PC-9 (cell line): ENCODE results near the gene FAM163A. TPM values are rescaled to one million over a fixed set of nuclear protein-coding genes. Genes with fewer than 3 reads are reported as not detected.

Source experiments
- BruUV-seq: library from RNA; stranded (reverse); fragments of 400-500 nt; replicated peaks from 2 replicates; lab custom pipeline; 2021; lab: Mats Ljungman, UMichigan
- CTCF ChIA-PET: fragments of 300-600 bp; sonication (Branson Sonifier 250); formaldehyde crosslinking; loops from one replicate; lab custom pipeline; 2022; ENCODE audit warnings: antibody characterized with exemption; lab: Charles Lee
- POLR2A ChIA-PET: fragments of 300-600 bp; sonication (Branson Sonifier 250); formaldehyde crosslinking; loops from one replicate; lab custom pipeline; 2022; ENCODE audit warnings: antibody characterized with exemption; ENCODE audit not compliant: unreplicated experiment; lab: Charles Lee
- DNase-seq, 2 experiments: peaks; one replicate each; pipeline versions ENCODE4 v3.0.0 to v3.0.0-alpha.2; 2015 to 2022; ENCODE audit warnings: mixed read lengths in 1 of 2
- H2AFZ ChIP-seq: fragments of 200-600 bp; sonication (generic); 2 replicates; pipeline ENCODE4 v1.8.1; 2017; ENCODE audit warnings: antibody characterized with exemption
- H3F3A ChIP-seq: fragments of 200-600 bp; sonication (generic); 2 replicates; pipeline ENCODE4 v1.8.1; 2017; ENCODE audit warnings: antibody characterized with exemption, mild to moderate bottlenecking, low read depth; ENCODE audit not compliant: insufficient read depth
- H3K27ac ChIP-seq: fragments of 200-600 bp; sonication (generic); 2 replicates; pipeline ENCODE4 v1.6.1; 2016; ENCODE audit warnings: mixed run types
- H3K27me3 ChIP-seq: fragments of 200-600 bp; sonication (generic); 2 replicates; pipeline ENCODE4 v1.6.1; 2016; ENCODE audit warnings: low read depth, mixed run types; ENCODE audit not compliant: insufficient read depth
- H3K36me3 ChIP-seq: fragments of 200-600 bp; sonication (generic); 2 replicates; pipeline ENCODE4 v1.6.1; 2016; ENCODE audit warnings: low read depth, mixed run types
- H3K4me1 ChIP-seq: fragments of 200-600 bp; sonication (generic); replicated peaks from 2 replicates; pipeline ENCODE4 v1.6.1; 2016; ENCODE audit warnings: mixed run types; ENCODE audit not compliant: insufficient read depth
- H3K4me2 ChIP-seq: fragments of 200-600 bp; sonication (generic); 2 replicates; pipeline ENCODE4 v1.6.1; 2017; ENCODE audit warnings: mixed run types
- H3K4me3 ChIP-seq: fragments of 200-600 bp; sonication (generic); 2 replicates; pipeline ENCODE4 v1.6.1; 2016; ENCODE audit warnings: mixed run types
- H3K79me2 ChIP-seq: fragments of 200-600 bp; sonication (generic); 2 replicates; pipeline ENCODE4 v1.6.1; 2017; ENCODE audit warnings: low read depth, mixed run types
- H3K9me2 ChIP-seq: fragments of 200-600 bp; sonication (generic); 2 replicates; pipeline ENCODE4 v1.8.1; 2017; ENCODE audit warnings: mild to moderate bottlenecking; ENCODE audit not compliant: insufficient read depth
- H3K9me3 ChIP-seq: fragments of 200-600 bp; sonication (generic); 2 replicates; pipeline ENCODE4 v1.8.1; 2016; ENCODE audit warnings: low read depth; ENCODE audit not compliant: insufficient read depth
- H4K20me1 ChIP-seq: fragments of 200-600 bp; sonication (generic); 2 replicates; pipeline ENCODE4 v1.8.1; 2017; ENCODE audit not compliant: insufficient read depth
- EZH2 ChIP-seq: fragments of 200-600 bp; sonication (generic); IDR thresholded peaks from 2 replicates; pipeline ENCODE4 v1.8.0; 2017; ENCODE audit warnings: antibody characterized with exemption, low read depth
- intact Hi-C: fragments of 100-400 bp; cut with micrococcal nuclease; formaldehyde crosslinking; loops from one replicate; pipeline ENCODE4 v1.10.0; 2022; ENCODE audit not compliant: unreplicated experiment
- total RNA-seq: library from RNA; stranded (reverse); gene quantifications from 2 replicates; pipeline ENCODE4 v1.2.3, GENCODE V29; 2021
- TF ChIP-seq, protein P1 (sequence below): fragments of 200-600 bp; sonication (generic); conservative IDR thresholded peaks from 2 replicates; pipeline ENCODE4 v1.6.1; 2017; ENCODE audit warnings: mixed run types, antibody characterized with exemption, mild to moderate bottlenecking, moderate library complexity

FAM163A gene
- total RNA-seq, 1 experiment from 2014 or later, result not detected

DNA sequence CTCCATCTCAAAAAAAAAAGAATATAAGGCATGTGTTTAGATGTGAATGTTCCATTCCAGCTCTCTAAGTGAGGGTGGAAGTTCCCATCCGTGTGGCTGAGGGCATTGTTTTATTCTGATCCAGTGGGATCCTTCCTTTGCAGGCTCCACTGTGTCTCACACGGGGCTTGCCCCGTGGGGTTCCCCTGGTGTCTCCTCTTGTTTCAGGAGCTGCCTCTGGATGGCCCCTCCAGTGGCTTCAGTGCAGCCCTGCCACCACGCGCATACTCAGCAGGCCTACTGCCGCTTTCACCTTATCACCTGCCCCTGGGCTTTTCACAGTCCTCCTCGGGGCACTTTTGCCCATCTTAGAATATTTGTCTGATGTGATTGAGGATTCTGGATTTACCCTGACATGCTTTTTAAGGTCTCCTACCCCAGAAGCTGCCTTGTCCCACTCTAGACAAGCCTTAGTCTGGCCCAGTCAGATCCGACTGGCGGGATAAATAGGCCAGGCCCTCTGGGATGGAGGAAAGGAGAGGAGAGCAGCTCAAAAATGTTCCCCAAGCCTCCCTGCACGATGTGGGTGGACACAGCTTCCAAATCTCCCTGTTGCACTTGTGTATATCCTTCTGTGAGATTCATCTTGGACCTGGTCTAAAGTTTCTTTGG lies 55.2 kb downstream of the FAM163A start:
- TF ChIP-seq, protein P1, sequence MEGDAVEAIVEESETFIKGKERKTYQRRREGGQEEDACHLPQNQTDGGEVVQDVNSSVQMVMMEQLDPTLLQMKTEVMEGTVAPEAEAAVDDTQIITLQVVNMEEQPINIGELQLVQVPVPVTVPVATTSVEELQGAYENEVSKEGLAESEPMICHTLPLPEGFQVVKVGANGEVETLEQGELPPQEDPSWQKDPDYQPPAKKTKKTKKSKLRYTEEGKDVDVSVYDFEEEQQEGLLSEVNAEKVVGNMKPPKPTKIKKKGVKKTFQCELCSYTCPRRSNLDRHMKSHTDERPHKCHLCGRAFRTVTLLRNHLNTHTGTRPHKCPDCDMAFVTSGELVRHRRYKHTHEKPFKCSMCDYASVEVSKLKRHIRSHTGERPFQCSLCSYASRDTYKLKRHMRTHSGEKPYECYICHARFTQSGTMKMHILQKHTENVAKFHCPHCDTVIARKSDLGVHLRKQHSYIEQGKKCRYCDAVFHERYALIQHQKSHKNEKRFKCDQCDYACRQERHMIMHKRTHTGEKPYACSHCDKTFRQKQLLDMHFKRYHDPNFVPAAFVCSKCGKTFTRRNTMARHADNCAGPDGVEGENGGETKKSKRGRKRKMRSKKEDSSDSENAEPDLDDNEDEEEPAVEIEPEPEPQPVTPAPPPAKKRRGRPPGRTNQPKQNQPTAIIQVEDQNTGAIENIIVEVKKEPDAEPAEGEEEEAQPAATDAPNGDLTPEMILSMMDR, result no peak
- no peak for TF ChIP-seq EZH2
- intact Hi-C loops, result no loop called here
- Histone ChIP-seq H3K27me3 (peaks cover 18% of the 10 kb centered on the region; the same call in 1 of the 2 replicates), H3K36me3 (no peaks in the 10 kb centered on the region), H3K9me2 (no peaks in the 10 kb centered on the region), H3K4me2 (no peak overlapping the region), H3K4me1 (no peaks in the 10 kb centered on the region), H3K79me2 (no peaks in the 10 kb centered on the region), H3K4me3 (no peak overlapping the region), H3K9me3 (no peaks in the 10 kb centered on the region), H3F3A (no peaks in the 10 kb centered on the region), H4K20me1 (no peaks in the 10 kb centered on the region), H2AFZ (no peak overlapping the region), H3K27ac (no peak overlapping the region)
- BruUV-seq, result no TSS peak
- no peak for DNase-seq
- ChIA-PET CTCF (interaction anchor here (1.2 kb wide), 1 partner anchor 16 kb away, joined by 3 read pairs; no protein-coding TSS in a partner anchor), POLR2A (no interaction called here)

DNA sequence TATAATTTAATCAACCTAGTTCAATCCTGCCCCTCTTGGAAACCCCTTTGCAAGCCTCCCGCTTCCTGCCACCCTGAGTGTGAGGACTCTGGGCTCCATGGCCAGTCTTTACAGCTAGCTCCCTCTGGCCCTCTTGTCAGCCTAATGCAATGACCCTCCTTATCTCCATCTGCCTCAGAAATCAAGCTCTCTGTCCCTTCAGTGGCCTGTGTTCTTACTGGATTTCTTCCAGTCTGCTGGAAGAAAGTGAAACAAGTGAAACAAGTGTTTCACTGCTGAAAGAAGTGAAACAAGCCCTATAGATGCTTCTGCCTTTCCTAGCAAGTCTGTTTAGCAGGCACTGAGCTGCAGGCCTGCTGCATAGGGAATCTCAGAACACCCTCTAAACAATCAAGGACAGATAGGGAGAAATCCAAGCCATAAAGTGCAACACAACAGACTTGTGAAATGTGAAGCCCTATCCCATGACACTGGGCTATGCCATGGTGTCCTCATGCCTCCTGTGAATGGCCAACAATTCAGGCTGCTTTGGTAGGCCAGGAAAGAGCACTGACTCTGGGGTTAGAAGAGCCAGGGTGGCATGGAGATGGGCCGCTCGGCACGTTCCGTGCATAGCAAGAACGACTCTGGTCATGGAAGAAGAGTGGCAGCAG lies 55.9 kb downstream of the FAM163A start:
- no TSS peak for BruUV-seq
- no peak overlapping the region for H3K4me2 ChIP-seq
- H3K27me3 ChIP-seq, result peaks cover 18% of the 10 kb centered on the region; the same call in 1 of the 2 replicates
- H3F3A ChIP-seq, result no peaks in the 10 kb centered on the region
- H3K79me2 ChIP-seq, result no peaks in the 10 kb centered on the region
- no peak overlapping the region for H2AFZ ChIP-seq
- H3K36me3 ChIP-seq, result no peaks in the 10 kb centered on the region
- intact Hi-C loops, result no loop called here
- H3K27ac ChIP-seq, result no peak overlapping the region
- CTCF ChIA-PET, result interaction anchor here (1.2 kb wide), 1 partner anchor 16 kb away, joined by 3 read pairs; no protein-coding TSS in a partner anchor
- H3K9me2 ChIP-seq, result no peaks in the 10 kb centered on the region
- H3K4me1 ChIP-seq, result no peaks in the 10 kb centered on the region
- no peak for DNase-seq
- POLR2A ChIA-PET, result no interaction called here
- H4K20me1 ChIP-seq, result no peaks in the 10 kb centered on the region
- H3K9me3 ChIP-seq, result no peaks in the 10 kb centered on the region
- TF ChIP-seq, protein P1, result no peak
- TF ChIP-seq EZH2, result no peak
- H3K4me3 ChIP-seq, result no peak overlapping the region

DNA sequence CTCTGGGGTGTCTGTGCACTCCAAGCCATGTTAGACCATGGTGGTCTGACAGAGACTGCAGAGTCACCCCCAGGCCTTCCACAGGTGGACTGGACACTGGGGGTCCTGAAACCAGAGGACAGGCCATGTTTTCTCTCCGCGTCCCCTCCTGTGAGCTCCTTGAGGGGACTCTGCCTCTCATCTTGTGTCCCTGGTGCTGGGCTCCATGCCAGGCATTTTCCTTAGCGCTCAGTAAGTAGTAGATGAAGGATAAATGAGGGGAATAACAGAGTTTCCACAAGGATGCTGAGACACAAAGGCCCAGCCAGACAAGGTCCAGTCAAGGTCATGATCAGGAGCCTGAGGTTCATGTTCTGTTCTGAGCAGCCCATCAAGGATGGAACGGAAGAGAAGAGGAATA lies 57.4 kb downstream of the FAM163A start:
- no peak for DNase-seq
- H3K9me2 ChIP-seq, result no peaks in the 10 kb centered on the region
- H3K4me3 ChIP-seq, result no peak overlapping the region
- no peaks in the 10 kb centered on the region for H3K36me3 ChIP-seq
- TF ChIP-seq EZH2, result no peak
- TF ChIP-seq, protein P1, result no peak
- no peak overlapping the region for H3K27ac ChIP-seq
- ChIA-PET POLR2A (no interaction called here), CTCF (no interaction called here)
- BruUV-seq, result no TSS peak
- no peaks in the 10 kb centered on the region for H4K20me1 ChIP-seq
- peaks cover 22% of the 10 kb centered on the region; the same call in 1 of the 2 replicates for H3K27me3 ChIP-seq
- H3K4me1 ChIP-seq, result no peaks in the 10 kb centered on the region
- H3K4me2 ChIP-seq, result no peak overlapping the region
- no peaks in the 10 kb centered on the region for H3K9me3 ChIP-seq
- intact Hi-C loops, result no loop called here
- H2AFZ ChIP-seq, result no peak overlapping the region
- H3K79me2 ChIP-seq, result no peaks in the 10 kb centered on the region
- no peaks in the 10 kb centered on the region for H3F3A ChIP-seq
